T follicular helper cell (primary cell): ENCODE data around the gene RBBP5.
A peak's percentile ranks its signal among the peaks of the same experiment; 100 is the strongest.
"Not testable (repeated sequence)": the region's sequence is repeated elsewhere in the genome, so short reads cannot be mapped to it uniquely, and the experiment has no call there.

ENCODE experiments used
- DNase-seq: peaks from one replicate; pipeline ENCODE4 v3.0.0-alpha.2; 2020; ENCODE audit warnings: low read depth
- total RNA-seq, 2 experiments: gene quantifications; one replicate each; lab custom pipeline; 2026; lab: John Stamatoyannopoulos, UW

The RBBP5 gene, protein sequence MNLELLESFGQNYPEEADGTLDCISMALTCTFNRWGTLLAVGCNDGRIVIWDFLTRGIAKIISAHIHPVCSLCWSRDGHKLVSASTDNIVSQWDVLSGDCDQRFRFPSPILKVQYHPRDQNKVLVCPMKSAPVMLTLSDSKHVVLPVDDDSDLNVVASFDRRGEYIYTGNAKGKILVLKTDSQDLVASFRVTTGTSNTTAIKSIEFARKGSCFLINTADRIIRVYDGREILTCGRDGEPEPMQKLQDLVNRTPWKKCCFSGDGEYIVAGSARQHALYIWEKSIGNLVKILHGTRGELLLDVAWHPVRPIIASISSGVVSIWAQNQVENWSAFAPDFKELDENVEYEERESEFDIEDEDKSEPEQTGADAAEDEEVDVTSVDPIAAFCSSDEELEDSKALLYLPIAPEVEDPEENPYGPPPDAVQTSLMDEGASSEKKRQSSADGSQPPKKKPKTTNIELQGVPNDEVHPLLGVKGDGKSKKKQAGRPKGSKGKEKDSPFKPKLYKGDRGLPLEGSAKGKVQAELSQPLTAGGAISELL
- 67.5 to 95.8 reads per million in 2 experiments for total RNA-seq

DNA sequence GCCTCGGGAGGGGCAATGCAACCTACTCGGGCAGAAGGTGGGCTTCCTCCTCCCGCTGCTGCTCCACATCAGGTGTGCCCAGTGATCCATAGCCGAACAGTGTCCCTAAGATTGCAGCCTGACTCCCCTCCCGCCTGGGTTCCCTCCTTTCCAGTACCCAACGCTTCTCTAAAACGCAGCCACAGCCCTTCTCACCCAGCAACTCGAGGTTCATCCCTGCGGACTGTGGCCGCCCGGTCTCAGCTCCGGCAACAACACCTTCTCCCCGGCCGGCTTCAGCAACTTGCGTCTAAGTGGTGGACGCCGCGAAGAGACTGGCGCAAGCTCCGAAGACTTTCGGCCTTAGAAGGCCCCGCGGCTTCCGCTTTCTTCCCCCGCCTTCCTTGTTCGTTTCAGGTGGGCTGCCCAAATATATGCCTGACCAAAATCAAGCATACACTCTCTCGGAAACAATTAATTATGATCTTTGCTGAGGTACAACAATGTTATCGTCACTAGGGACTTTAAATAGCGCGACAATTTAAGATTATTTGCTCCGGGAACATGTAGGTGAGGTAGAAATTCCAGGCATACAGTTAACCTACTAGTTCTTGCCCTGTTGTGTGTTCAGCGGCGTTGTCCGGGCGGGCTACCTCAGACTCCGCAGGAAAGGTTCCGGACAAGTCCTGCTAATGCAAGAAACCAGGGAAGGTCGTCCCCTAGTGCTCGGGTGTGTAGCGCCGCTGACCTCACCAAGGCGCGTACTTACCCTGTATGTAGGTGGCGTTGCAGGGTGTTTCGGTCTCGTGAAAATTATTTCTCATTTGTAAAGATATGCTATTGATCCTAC, at the start of gene RBBP5:
Gene RBBP5, minus strand, starts transcription at position 319 of the 829 bp plus-strand sequence. Its CDS starts 105 bp downstream, at position 214.
- peak; percentile 89 for DNase-seq

DNA sequence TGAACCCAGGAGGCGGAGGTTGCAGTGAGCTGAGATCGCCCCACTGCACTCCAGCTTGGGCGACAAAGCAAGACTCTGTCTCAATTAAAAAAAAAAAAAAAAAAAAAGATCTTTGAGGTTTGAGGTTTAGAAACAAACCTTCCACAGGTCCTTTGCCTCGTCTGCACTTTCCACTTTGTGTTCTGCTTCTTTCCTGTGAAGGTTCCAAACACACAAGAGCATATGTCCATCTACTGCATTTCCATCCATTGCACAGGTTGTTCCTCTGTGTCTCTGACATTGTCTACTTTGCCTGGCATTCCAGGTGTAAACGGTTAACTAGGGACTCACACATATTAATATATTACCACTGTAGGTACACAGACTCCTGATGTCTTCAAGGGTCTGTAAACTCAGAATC, 49.6 kb upstream of the RBBP5 start:
- DNase-seq = no peak

DNA sequence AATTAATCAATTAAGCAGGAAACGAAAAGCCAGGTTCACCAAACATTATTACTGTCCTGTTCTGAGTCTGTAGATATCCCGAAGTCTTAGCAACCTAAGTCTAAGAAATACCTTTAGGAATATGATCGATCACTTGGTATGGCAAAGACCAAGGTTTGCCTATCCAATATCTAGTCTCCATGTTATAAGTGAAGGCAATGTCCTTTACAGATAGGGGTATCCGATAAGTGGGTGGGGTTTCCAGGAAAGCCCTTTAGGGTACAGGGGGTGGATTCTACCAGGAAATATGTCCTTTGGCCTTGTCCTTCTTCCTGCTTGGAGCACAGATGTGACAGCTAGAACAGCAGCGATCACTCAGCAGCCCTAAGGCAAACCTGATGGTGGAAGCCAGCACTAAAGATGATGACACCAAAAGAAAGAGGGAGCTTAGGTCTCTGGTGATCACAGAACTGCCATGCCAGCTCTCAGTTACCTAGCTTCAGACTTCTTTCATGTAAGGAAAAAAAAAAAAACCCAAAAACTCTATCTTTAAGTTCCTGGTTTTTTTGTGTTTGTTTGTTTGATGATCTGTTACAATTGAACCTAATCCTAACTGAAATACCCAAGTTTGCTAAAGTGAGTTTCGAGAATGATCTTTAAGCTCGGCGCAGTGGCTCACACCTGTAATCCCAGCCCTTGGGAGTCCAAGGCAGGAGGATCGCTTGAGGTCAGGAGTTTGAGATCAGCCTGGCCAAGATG, 48.9 kb upstream of the RBBP5 start:
- no peak for DNase-seq

DNA sequence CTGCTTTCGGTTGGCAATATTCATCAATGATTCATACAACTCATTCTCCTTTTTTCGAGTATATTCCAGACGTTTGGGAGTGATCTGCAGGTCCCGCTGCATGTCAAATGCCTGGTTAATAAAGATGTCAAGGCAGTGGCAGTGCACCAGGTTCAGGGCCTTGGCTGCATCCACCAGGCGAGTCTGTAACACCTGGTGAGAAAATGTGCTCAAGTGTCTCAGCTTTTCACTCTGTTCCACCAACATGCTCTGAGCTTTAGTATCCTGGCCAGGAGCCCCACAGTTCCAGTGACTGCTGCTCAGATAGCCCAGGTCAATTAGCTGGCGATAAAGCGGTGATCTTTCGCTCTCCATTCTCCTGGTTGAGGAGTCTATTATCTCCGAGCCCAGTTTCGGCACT, 47.5 kb upstream of the RBBP5 start:
- DNase-seq = no peak

DNA sequence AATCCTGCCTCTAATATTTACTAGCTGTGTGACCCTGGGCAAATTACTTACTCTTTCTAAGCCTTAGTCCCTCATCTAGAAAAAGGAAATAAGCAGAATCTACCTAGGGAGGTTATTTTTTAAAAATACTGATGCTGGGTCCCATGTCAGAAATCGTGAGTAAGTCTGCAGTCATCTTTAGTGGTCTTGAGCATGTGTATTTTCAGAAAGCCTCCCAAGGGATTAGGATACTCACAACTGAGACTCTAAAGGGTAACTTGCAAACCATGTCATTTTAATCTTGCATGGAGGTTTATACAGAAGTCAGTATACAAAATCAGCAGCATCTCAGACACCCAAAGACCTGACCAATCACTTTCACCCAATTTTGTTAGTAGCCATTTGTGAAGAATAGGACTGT, 46.5 kb upstream of the RBBP5 start:
- no peak for DNase-seq

DNA sequence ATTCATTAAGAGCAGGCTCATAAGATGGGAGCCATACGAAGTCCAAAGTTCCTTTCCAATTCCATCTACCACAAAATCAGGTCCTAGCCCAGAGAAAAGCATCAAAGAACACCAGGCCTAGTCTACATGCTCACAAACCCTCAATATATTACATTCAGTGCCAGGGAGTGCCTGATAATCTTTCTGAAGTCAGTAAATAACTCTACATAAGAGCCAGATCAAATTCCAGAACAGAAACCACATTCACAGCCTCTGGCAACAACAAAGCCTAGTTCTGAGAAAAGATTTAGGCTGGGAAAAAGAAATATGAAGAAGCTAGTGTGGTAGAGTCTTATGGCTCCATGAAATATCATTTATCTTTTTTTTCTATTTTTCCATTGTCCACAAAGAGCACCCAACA, 40.5 kb upstream of the RBBP5 start:
- DNase-seq = no peak

DNA sequence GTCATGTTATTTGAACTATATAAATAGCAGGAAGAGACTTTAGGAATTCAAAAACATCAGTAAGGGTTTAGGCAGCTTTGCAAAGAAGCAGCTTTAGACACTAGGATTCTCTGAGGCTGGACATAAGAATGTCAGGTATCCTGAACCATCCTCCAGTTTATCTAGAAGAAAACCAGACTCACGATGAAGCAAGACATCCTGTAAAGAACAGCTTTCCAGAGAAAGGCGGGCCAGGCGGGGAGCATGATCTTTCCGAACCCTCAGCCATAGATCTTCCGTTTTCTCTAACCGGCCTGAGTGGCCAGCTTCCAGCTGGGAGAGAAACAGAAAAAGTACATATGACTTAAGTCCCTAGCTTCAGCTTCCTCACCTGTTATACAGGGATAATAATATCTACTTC, 39.3 kb upstream of the RBBP5 start:
- no peak for DNase-seq

DNA sequence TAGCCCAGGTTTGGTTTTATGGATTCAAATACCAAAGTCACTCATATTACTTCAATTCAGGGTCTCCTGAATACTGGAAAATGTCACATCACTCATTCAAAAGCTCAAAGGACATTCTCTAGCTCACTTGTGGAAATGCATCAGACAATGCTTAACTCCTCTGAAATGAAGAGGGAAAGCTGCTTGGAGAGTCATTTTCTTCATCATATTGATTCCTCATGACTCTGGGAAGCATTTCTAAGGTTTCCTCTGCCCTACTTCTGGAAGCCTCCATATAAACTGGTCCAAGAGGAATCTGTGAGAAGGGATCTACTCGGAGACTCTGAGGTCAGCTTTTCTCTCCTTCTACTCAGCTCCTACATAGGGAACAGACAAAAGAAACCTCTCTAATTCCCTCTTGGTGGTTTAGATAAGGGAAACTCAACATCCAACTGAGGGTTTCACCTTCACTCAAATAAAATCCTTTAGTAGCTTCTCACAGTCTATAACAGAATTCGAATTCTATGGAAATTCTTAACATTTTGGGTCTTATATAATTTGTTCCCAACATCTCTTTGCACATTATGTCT, 36.4 kb upstream of the RBBP5 start:
- no peak for DNase-seq

DNA sequence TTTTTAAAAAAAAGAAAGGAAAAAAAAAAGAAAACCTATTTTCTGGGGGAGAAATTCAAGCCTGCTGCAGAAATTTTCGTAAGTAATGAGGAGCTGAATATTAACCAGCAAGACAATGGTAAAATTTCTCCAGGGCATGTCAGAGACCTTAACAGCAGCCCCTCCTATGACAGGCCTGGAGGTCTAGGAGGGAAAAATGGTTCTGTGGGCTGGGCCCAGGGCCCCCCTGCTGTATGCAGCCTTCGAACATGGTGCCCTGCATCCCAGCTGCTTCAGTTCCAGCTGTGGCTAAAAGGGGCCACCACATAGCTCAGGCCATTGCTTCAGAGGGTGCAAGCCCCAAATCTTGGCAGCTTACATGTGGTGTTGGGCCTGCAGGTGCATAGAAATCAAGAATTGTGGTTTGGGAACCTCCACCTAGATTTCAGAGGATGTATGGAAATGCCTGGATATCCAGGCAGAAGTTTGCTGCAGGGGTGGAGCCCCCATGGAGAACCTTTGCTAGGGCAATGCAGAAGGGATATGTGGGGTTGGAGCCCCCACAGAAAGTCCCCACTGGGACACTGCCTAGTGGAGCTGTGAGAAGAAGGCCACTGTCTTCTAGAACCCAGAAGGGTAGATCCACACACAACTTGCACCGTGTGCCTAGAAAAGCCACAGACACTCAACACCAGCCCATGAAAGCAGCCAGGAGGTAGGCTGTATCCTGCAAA, 34.0 kb upstream of the RBBP5 start:
- not testable (repeated sequence) for DNase-seq

DNA sequence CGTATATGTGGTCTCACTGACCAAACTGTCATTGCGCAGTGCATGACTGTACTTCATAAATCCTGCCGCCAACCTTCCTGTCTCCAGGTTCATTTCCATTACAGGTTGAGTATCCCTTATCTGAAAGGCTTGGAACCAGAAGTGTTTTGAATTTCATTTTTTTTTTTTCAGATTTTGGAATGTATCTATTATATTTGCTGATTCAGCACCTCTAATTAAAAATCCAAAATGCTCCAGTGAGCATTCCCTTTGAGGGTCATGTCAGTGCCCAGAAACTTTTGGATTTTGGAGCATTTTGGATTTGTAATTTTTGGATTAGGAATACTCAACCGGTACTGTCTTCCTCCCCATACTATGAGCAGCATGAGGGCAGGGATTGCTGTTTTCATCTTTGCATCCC, 30.7 kb upstream of the RBBP5 start:
- no peak for DNase-seq

DNA sequence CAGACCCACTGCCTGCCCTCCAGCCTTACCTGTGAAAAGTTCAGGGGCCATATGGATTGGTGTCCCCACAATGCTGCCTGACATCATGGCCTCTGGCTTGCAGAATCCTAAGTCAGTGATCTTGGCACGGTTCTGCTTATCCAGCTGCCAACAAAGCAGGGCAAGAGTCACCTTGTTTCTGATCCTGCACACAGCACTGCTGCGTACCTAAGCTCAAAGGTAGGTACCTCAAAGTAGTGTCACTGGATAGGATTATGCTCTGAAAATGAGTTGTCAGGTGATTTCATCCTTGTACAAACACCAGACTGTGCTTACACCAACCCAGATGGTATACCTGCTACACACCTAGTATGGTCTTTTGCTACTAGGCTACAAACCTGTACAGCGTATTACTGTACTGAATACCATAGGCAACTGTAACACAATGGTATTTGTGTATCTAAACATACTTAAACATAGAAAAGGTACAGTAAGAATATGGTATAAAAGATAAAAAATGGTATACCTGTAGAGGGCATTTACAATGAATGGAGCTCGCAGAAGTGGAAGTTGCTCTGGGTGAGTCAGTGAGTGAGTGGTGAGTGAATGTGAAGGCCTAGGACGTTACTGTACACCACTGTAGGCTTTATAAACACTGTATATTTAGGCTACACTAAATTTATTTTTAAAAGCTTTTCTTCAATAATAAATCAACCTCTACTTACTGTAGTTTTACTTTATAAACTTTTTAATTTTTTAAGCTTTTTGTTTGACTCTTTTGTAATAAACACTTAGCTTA, 29.1 kb upstream of the RBBP5 start:
- no peak for DNase-seq

DNA sequence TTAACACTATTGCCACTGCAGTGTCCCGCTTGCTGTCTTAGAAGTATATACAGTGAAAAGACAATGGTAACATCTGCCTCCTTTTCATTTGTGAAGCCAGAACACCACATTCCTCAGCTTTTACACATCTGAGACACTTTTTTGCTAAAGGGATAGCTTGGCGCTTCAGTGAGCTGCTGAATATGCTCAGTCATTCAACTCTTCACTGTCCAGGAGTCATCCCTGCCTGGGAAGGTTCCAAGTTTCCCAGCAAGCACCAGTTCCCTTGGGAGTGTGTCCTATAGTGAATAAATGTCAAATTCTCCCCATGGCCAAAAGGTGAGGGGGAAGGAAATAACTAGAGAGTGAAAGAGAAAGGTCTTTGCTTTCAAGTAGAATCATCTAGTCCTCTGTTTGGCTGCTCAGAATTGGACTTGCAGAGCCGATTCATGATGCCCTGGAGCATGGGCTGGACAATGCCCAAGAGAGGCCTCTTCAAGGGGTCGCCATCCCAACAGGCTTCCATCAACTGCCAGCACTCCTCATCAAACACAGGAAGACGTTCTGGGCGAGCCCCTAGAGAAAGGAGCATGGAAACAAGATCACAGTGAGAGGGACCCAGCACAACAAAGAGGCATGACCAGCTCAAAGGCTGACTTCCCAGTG, 25.5 kb upstream of the RBBP5 start:
- no peak for DNase-seq

DNA sequence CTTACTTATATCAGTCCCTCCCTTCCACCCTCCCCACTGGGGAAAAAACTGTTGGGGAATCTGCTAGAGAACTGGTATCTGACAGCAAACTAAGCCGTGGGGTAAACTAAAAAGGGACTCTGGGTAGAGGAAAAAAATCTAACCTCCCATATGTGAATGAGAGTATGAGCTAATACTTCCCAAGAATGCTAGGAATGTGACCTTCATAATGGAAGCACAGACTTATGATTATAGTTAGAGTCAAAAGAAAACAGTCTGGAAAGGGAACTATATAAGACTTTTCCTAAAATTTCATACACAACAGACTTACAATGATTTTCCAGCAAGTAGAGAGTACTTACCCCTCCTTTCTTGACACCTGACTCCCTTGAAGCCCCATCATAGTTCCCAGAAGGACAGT, 23.0 kb upstream of the RBBP5 start:
- no peak for DNase-seq

DNA sequence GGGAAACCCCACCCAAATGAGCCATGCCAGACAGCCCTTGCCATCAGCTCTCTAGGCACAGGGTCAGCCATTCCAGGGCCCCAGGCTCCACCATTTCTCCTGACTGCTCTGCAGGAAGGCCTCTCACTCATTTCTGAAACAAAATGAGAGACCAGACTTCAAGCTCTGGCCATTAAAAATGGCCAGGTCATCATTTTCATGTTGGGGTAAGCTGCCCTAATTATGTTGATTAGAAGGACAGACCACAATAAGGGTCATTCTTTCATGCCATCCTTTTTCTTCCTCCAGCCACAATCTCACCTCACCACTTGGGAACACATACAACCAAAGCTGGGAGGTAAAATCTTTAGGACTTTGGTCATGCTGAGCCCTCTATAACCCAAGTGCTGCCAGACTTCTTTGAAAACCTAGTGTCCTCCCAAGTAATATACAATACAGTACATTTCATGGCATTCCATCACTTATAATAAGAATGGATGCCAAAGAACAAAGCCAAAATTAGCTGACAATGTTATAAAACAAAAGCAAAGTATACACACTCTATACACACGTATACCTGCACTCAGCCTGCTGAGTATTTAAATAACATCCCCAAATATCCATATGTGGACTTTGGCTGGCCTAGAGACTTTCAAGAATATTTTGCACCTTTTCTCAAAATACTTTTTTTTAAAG, 22.4 kb upstream of the RBBP5 start:
- no peak for DNase-seq

DNA sequence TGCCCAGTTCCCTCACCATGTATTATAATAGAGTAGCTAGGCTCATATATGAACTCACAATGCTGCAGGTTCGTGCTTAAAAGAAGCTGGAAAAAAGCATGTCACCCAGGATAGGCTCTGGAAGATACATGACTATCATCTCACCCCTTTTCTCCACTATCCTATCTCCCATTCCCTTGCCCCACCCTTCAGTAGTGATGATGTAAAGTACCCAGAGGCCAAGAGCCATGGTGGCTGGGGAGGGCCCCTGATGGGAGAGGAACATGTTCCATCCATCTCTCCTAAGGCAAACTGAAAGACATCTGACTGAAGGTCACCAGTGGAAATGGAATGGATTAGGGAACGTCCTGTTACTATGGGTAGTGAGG, 20.3 kb upstream of the RBBP5 start:
- DNase-seq = no peak

DNA sequence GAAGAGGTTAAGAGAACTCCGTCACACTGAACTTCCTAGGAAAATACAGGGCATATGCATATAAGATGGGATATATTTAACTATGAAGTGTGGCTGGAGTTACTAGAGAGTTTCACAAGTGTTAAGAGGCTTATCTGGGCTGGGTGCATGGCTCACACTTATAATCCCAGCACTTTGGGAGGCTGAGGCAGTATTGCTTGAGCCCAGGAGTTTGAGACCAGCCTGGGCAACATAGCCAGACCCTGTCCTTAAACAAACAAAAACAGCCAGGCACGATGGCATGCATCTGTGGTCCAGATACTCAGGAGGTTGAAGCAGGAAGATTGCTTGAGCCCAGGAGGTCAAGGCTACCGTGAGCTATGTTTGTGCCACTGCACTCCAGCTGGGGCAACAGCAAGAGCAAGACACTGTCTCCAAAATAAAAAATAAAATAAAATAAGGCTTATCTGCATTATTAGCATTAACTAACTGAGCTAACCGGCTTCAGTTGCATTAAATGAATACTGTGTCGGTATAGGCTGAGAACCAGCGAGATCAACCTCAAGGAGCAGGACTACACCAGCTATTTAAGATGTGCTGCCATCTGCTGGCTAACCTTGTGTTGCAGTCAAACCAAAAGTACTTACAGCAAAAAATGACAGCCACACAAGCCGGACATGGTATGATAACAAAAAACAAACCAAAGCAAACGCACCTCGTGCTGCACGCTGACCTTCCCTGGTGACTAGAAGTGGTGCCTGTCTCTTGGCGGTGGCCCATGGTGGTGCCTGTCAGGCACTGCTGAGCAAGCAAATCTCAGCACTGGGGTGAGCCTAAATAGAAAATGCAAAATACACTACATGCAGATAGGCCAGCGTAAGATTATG, 19.7 kb upstream of the RBBP5 start:
- peak; percentile 54 for DNase-seq

DNA sequence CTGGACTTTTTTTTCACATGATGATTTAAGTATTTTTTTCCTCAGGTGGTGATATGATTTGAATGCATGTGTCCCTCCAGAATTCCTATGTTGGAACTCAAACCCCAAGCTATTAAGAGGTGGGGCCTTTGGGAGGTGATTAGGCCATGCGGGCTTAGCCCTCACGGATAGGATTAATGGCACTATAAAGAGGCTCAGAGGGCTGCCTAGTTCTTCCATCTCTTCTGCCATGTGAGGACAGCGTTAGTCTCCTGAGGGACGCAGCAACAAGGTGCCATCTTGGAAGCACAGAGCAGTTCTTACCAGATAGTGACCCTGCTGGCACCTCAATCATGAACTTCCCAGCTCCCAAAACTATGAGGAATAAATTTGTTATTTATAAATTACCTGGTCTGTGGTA, 18.3 kb upstream of the RBBP5 start:
- no peak for DNase-seq

DNA sequence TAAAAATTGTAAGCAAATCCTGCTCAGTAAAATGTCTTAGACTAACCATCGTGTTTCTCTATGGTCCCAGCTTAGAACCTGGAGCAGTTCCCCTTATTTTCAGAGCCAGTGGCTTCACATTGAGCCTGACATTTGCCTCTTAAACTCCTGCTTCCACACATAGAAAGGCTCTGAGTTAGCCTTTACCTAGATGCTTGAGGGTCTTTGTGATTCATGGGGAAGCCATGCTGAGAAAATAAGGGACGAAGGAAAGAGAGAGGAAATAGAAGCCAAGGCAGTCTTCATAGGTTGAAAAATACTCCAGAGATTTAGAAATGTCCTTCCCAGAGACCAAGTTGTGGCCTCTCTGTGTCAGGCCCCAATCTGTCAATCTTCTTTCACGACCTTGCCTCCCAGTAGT, 16.1 kb upstream of the RBBP5 start:
- DNase-seq = no peak
